Measurements from ENCODE around the gene HSD17B2.
A peak's percentile ranks its signal among the peaks of the same experiment; 100 is the strongest.

Gene HSD17B2

GRCh38 chr16:82011199-82011641 lies 23.8 kb upstream of the HSD17B2 start, which contains the start of gene SDR42E1:
TSS of gene SDR42E1 (minus strand) at chr16:82011470. CDS start at chr16:82000858, 10,612 bp downstream.
- no peaks in the 10 kb centered on the region for H3K36me3 ChIP-seq
- H3K27me3 ChIP-seq, result peaks cover 0 to 6% of the 10 kb centered on the region in 2 donors
- peaks cover 0 to 4% (median 0%) of the 10 kb centered on the region in 4 donors for H3K4me1 ChIP-seq
- TF ChIP-seq, protein P1, sequence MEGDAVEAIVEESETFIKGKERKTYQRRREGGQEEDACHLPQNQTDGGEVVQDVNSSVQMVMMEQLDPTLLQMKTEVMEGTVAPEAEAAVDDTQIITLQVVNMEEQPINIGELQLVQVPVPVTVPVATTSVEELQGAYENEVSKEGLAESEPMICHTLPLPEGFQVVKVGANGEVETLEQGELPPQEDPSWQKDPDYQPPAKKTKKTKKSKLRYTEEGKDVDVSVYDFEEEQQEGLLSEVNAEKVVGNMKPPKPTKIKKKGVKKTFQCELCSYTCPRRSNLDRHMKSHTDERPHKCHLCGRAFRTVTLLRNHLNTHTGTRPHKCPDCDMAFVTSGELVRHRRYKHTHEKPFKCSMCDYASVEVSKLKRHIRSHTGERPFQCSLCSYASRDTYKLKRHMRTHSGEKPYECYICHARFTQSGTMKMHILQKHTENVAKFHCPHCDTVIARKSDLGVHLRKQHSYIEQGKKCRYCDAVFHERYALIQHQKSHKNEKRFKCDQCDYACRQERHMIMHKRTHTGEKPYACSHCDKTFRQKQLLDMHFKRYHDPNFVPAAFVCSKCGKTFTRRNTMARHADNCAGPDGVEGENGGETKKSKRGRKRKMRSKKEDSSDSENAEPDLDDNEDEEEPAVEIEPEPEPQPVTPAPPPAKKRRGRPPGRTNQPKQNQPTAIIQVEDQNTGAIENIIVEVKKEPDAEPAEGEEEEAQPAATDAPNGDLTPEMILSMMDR (IDR thresholded peaks at IDR 0.05), result no peak
- H3K4me3 ChIP-seq, result peak within 1 kb of the TSS; percentile 42 to 53
- intact Hi-C loops (cut with DNase I; ENCODE audit: low total_unique reads), result no loop called here
- no peak within 1 kb of the TSS for H3K27ac ChIP-seq
- no peak for DNase-seq
- H3K9me3 ChIP-seq, result peaks cover 0 to 14% (median 8%) of the 10 kb centered on the region in 3 donors

GRCh38 chr16:82013139-82013538 lies 21.9 kb upstream of the HSD17B2 start:
- TF ChIP-seq, protein P1 (IDR thresholded peaks at IDR 0.05), result no peak
- Histone ChIP-seq H3K36me3 (no peaks in the 10 kb centered on the region), H3K9me3 (peaks cover 0 to 14% (median 8%) of the 10 kb centered on the region in 3 donors), H3K4me1 (peaks cover 0 to 9% (median 0%) of the 10 kb centered on the region in 4 donors), H3K27me3 (peaks cover 0 to 6% of the 10 kb centered on the region in 2 donors), H3K27ac (no peak overlapping the region), H3K4me3 (no peak overlapping the region)
- DNase-seq, result no peak
- intact Hi-C loops (cut with DNase I; ENCODE audit: low total_unique reads), result no loop called here

- TF ChIP-seq, protein P1 (IDR thresholded peaks at IDR 0.05), result no peak
- intact Hi-C loops (cut with DNase I; ENCODE audit: low total_unique reads), result no loop called here
- no peak overlapping the region for H3K27ac ChIP-seq
Measured at GRCh38 chr16:82016263-82016662, 18.8 kb upstream of the HSD17B2 start.

DNA sequence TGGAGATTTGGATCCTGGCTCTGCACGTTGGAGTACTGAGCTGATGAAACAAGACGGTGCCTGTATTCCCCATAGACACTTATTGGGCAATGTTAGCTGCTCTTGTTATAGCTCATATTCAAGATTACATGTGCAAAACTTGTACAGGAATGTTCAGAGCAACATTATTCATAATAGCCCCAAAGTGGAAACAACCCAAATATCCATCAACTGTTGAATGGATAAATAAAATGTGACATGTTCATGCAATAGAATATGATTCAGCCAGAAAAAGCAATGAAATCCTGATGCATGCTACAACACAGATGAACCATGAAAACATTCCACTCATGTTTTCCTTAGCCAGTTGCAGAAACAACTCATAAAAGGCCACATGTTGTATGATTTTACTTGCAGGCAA lies 18.1 kb upstream of the HSD17B2 start:
- Histone ChIP-seq H3K36me3 (no peaks in the 10 kb centered on the region), H3K27me3 (no peaks in the 10 kb centered on the region), H3K4me3 (no peak overlapping the region), H3K9me3 (peaks cover 0 to 9% (median 0%) of the 10 kb centered on the region in 3 donors), H3K27ac (no peak overlapping the region), H3K4me1 (peaks cover 0 to 9% (median 0%) of the 10 kb centered on the region in 4 donors)
- TF ChIP-seq, protein P1 (IDR thresholded peaks at IDR 0.05), result no peak
- no peak for DNase-seq
- intact Hi-C loops (cut with DNase I; ENCODE audit: low total_unique reads), result no loop called here

More at GRCh38 chr16:82016263-82016662, 18.8 kb upstream of the HSD17B2 start:
- Histone ChIP-seq H3K4me3 (no peak overlapping the region), H3K27me3 (peaks cover 0 to 4% of the 10 kb centered on the region in 2 donors), H3K36me3 (no peaks in the 10 kb centered on the region), H3K9me3 (peaks cover 0 to 9% (median 0%) of the 10 kb centered on the region in 3 donors), H3K4me1 (peaks cover 0 to 9% (median 0%) of the 10 kb centered on the region in 4 donors)
- DNase-seq, result no peak

DNA sequence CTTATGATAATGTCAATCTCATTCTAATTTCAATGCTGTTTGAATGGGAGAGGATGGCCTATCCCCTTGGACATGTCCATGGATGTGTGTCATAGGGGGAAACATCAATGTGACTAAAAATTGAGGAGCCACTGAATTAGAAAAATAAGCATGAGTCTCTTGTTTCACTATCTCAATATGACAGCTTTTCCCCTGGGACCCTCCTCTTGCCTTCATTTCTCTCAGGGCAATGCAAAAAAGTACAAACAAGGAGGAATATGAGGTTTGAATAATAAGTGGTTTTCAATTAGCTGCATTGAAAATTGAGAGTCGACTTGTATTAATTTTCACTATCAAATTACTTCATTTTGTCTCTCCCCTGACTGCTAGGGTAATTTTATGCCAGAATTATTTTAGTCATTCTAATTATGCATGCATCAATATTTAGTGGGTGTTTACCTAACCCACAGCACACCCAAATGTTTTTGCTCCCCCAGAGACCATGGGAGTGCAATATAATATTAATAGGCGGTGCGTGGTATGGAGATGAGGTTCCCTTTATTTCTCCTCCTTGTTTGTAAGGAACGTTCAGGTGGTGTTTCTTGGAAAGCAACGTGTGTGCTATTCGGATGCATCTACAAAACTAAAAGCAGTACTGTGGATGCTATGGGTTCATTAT lies 17.0 kb upstream of the HSD17B2 start:
- Histone ChIP-seq H3K27ac (no peak overlapping the region), H3K4me3 (no peak overlapping the region), H3K27me3 (no peaks in the 10 kb centered on the region), H3K4me1 (peaks cover 0 to 9% (median 0%) of the 10 kb centered on the region in 4 donors), H3K9me3 (peaks cover 0 to 9% (median 0%) of the 10 kb centered on the region in 3 donors), H3K36me3 (no peaks in the 10 kb centered on the region)
- DNase-seq, result no peak
- intact Hi-C loops (cut with DNase I; ENCODE audit: low total_unique reads), result no loop called here
- TF ChIP-seq, protein P1 (IDR thresholded peaks at IDR 0.05), result no peak

Data from tibial artery (tissue), 4 donors.